ENCODE data around the gene ABCA1. TPM values are rescaled to one million over a fixed set of nuclear protein-coding genes. Genes with fewer than 3 reads are reported as not detected.
A peak's percentile ranks its signal among the peaks of the same experiment; 100 is the strongest.

ABCA1 gene
- total RNA-seq, 2 experiments from 2014 or later: 14.1 to 16.9 TPM

GRCh38 chr9:104864675-104865104, 63.3 kb downstream of the ABCA1 start:
- H3K27ac Mint-ChIP-seq: no peak overlapping the region
- no peaks in the 10 kb centered on the region for H3K27me3 Mint-ChIP-seq
- peaks cover 20% of the 10 kb centered on the region for H3K36me3 Mint-ChIP-seq (ENCODE audit: low read depth)

GRCh38 chr9:104863180-104863883, 64.6 kb downstream of the ABCA1 start:
- peak; percentile 9 to 78 (median 32) for DNase-seq
- Mint-ChIP-seq H3K4me1 (ENCODE audit: low read depth) (peaks cover 12% of the 10 kb centered on the region), H3K4me3 (no peak overlapping the region), H3K9me3 (no peaks in the 10 kb centered on the region), H3K36me3 (ENCODE audit: low read depth) (peaks cover 24% of the 10 kb centered on the region), H3K27ac (no peak overlapping the region), H3K27me3 (no peaks in the 10 kb centered on the region)
- Histone ChIP-seq H3K27me3 (ENCODE audit: control insufficient read depth in 1 of 2, insufficient read depth in 2 of 2, low read length in 2 of 2) (no peaks in the 10 kb centered on the region), H3K4me1 (ENCODE audit: insufficient read depth, low read length) (no peaks in the 10 kb centered on the region), H3K4me3 (ENCODE audit: low read length) (no peak overlapping the region), H3K27ac (ENCODE audit: low read depth in 1 of 2, low read length in 2 of 2) (no peak overlapping the region), H3K9me3 (ENCODE audit: control insufficient read depth in 1 of 2, insufficient read depth in 1 of 2, low read length in 2 of 2) (no peaks in the 10 kb centered on the region), H3K36me3 (ENCODE audit: insufficient read depth, low read length) (no peaks in the 10 kb centered on the region)
- peak; percentile 77 for TF ChIP-seq CTCF (IDR thresholded peaks at IDR 0.05)
- ATAC-seq (ENCODE audit: poor library complexity): peak; percentile 92
- ChIA-PET POLR2A (interaction anchor here (0.5 to 1.5 kb wide), 3 partner anchors 518 to 550 kb away, joined by 3 to 6 read pairs (median 4); no protein-coding TSS in a partner anchor), CTCF (interaction anchor here (0.6 to 1.9 kb wide), 11 partner anchors 33 to 855 kb away, joined by 3 to 10 read pairs (median 3); no protein-coding TSS in a partner anchor)
- intact Hi-C loops (cut with DNase I, micrococcal nuclease): loop anchor here (1.0 kb wide), 2 partner anchors 294 to 552 kb away; no protein-coding TSS in a partner anchor

More at GRCh38 chr9:104864675-104865104, 63.3 kb downstream of the ABCA1 start:
- intact Hi-C loops (cut with DNase I, micrococcal nuclease): loop anchor here in 1 of 2 experiments (1.0 kb wide), 1 partner anchor 551 kb away; no protein-coding TSS in a partner anchor
- no peak for TF ChIP-seq CTCF (IDR thresholded peaks at IDR 0.05)
- H3K4me3 ChIP-seq (ENCODE audit: low read length): no peak overlapping the region
- H3K9me3 Mint-ChIP-seq: no peaks in the 10 kb centered on the region
- no peak for DNase-seq
- ATAC-seq (ENCODE audit: poor library complexity): no peak
- H3K36me3 ChIP-seq (ENCODE audit: insufficient read depth, low read length): no peaks in the 10 kb centered on the region
- H3K27me3 ChIP-seq (ENCODE audit: control insufficient read depth in 1 of 2, insufficient read depth in 2 of 2, low read length in 2 of 2): no peaks in the 10 kb centered on the region
- ChIA-PET CTCF (interaction anchor here (1.9 kb wide), 1 partner anchor 550 kb away, joined by 10 read pairs; no protein-coding TSS in a partner anchor), POLR2A (interaction anchor here (0.9 kb wide), 1 partner anchor 117 kb away, joined by 3 read pairs; the partner anchor contains the start of gene NIPSNAP3A)
- no peaks in the 10 kb centered on the region for H3K9me3 ChIP-seq (ENCODE audit: control insufficient read depth in 1 of 2, insufficient read depth in 1 of 2, low read length in 2 of 2)
- no peak overlapping the region for H3K27ac ChIP-seq (ENCODE audit: low read depth in 1 of 2, low read length in 2 of 2)
- H3K4me1 ChIP-seq (ENCODE audit: insufficient read depth, low read length): peaks cover 4% of the 10 kb centered on the region
- H3K4me1 Mint-ChIP-seq (ENCODE audit: low read depth): peaks cover 16% of the 10 kb centered on the region
- no peak overlapping the region for H3K4me3 Mint-ChIP-seq

GRCh38 chr9:104861397-104861796, 66.6 kb downstream of the ABCA1 start:
- Mint-ChIP-seq H3K9me3 (no peaks in the 10 kb centered on the region), H3K4me1 (ENCODE audit: low read depth) (peaks cover 12% of the 10 kb centered on the region), H3K27me3 (no peaks in the 10 kb centered on the region), H3K36me3 (ENCODE audit: low read depth) (peaks cover 38% of the 10 kb centered on the region), H3K27ac (no peak overlapping the region), H3K4me3 (no peak overlapping the region)
- ATAC-seq (ENCODE audit: poor library complexity) (no peak), DNase-seq (no peak)
- ChIA-PET POLR2A (no interaction called here), CTCF (no interaction called here)
- no peak overlapping the region for H3K27ac ChIP-seq (ENCODE audit: low read depth in 1 of 2, low read length in 2 of 2)
- H3K27me3 ChIP-seq (ENCODE audit: control insufficient read depth in 1 of 2, insufficient read depth in 2 of 2, low read length in 2 of 2): no peaks in the 10 kb centered on the region
- H3K4me3 ChIP-seq (ENCODE audit: low read length): no peak overlapping the region
- H3K36me3 ChIP-seq (ENCODE audit: insufficient read depth, low read length): no peaks in the 10 kb centered on the region
- intact Hi-C loops (cut with DNase I, micrococcal nuclease): no loop called here
- no peak for TF ChIP-seq CTCF (IDR thresholded peaks at IDR 0.05)
- no peaks in the 10 kb centered on the region for H3K4me1 ChIP-seq (ENCODE audit: insufficient read depth, low read length)
- H3K9me3 ChIP-seq (ENCODE audit: control insufficient read depth in 1 of 2, insufficient read depth in 1 of 2, low read length in 2 of 2): no peaks in the 10 kb centered on the region
